WERI-Rb-1 (cell line): ENCODE data around the gene LONP1.

Experiments used
- DNase-seq: peaks from one replicate; pipeline ENCODE4 v3.0.0-alpha.2; 2020
- H3K27ac ChIP-seq: fragments of 250-450 bp; sonication (Bioruptor Pico); 2 replicates; pipeline ENCODE4 v1.5.1; 2020; ENCODE audit warnings: mild to moderate bottlenecking, moderate library complexity
- H3K27me3 ChIP-seq: fragments of 250-450 bp; sonication (Bioruptor Pico); 2 replicates; pipeline ENCODE4 v1.5.1; 2021; ENCODE audit warnings: mild to moderate bottlenecking, low read depth, moderate library complexity; ENCODE audit not compliant: insufficient read depth, severe bottlenecking
- H3K36me3 ChIP-seq: fragments of 250-450 bp; sonication (Bioruptor Pico); 2 replicates; pipeline ENCODE4 v1.5.1; 2020; ENCODE audit warnings: mild to moderate bottlenecking, moderate library complexity
- H3K4me3 ChIP-seq: 2 replicates; pipeline ENCODE4 v1.5.1; 2011; ENCODE audit warnings: low read depth, mild to moderate bottlenecking, control low read depth, low read length
- H3K9me3 ChIP-seq: fragments of 250-450 bp; sonication (Bioruptor Pico); 2 replicates; pipeline ENCODE4 v1.5.1; 2021; ENCODE audit warnings: mild to moderate bottlenecking, moderate library complexity; ENCODE audit not compliant: severe bottlenecking
- CTCF ChIP-seq: IDR thresholded peaks from 2 replicates; pipeline ENCODE4 v1.5.1; 2011; ENCODE audit warnings: low read depth, mild to moderate bottlenecking, control low read depth, inconsistent platforms, low read length

The LONP1 gene

GRCh38 chr19:5665781-5666513 is 54.0 kb downstream of the LONP1 start:
- no peak for DNase-seq

GRCh38 chr19:5664515-5664914 is 55.4 kb downstream of the LONP1 start:
- H3K27me3 ChIP-seq: no peaks in the 10 kb centered on the region
- no peak overlapping the region for H3K27ac ChIP-seq
- H3K4me3 ChIP-seq: no peak overlapping the region
- peaks cover 92% of the 10 kb centered on the region for H3K36me3 ChIP-seq
- no peak for TF ChIP-seq CTCF
- DNase-seq: no peak
- H3K9me3 ChIP-seq: no peaks in the 10 kb centered on the region

More at GRCh38 chr19:5665781-5666513, 54.0 kb downstream of the LONP1 start:
- no peak overlapping the region for H3K4me3 ChIP-seq
- peaks cover 90% of the 10 kb centered on the region for H3K36me3 ChIP-seq
- TF ChIP-seq CTCF: 0 out of 2 replicates have a peak, but pooled peaks have one; percentile 22
- H3K27ac ChIP-seq: no peak overlapping the region
- H3K9me3 ChIP-seq: no peaks in the 10 kb centered on the region
- no peaks in the 10 kb centered on the region for H3K27me3 ChIP-seq

- Histone ChIP-seq H3K9me3 (no peaks in the 10 kb centered on the region), H3K27me3 (no peaks in the 10 kb centered on the region), H3K4me3 (no peak overlapping the region), H3K27ac (no peak overlapping the region), H3K36me3 (peaks cover 92% of the 10 kb centered on the region)
- TF ChIP-seq CTCF: no peak
- no peak for DNase-seq
These were observed 56.0 kb downstream of the LONP1 start for GRCh38 chr19:5663904-5664303.

- H3K27me3 ChIP-seq: no peaks in the 10 kb centered on the region
- no peak overlapping the region for H3K27ac ChIP-seq
- DNase-seq: no peak
- no peaks in the 10 kb centered on the region for H3K9me3 ChIP-seq
- no peak overlapping the region for H3K4me3 ChIP-seq
- H3K36me3 ChIP-seq: peaks cover 93% of the 10 kb centered on the region
- TF ChIP-seq CTCF: no peak
These were observed 58.5 kb downstream of the LONP1 start for GRCh38 chr19:5661483-5661882.

GRCh38 chr19:5655412-5655811 is 64.5 kb downstream of the LONP1 start:
- no peaks in the 10 kb centered on the region for H3K9me3 ChIP-seq
- peaks cover 95% of the 10 kb centered on the region for H3K36me3 ChIP-seq
- no peak for TF ChIP-seq CTCF

GRCh38 chr19:5654931-5655330 is 65.0 kb downstream of the LONP1 start:
- TF ChIP-seq CTCF: no peak
- H3K27me3 ChIP-seq: no peaks in the 10 kb centered on the region
- H3K36me3 ChIP-seq: peaks cover 99% of the 10 kb centered on the region
- no peaks in the 10 kb centered on the region for H3K9me3 ChIP-seq
- no peak overlapping the region for H3K4me3 ChIP-seq
- H3K27ac ChIP-seq: no peak overlapping the region
- no peak for DNase-seq

More at GRCh38 chr19:5655412-5655811, 64.5 kb downstream of the LONP1 start:
- Histone ChIP-seq H3K4me3 (no peak overlapping the region), H3K27me3 (no peaks in the 10 kb centered on the region), H3K27ac (no peak overlapping the region)
- DNase-seq: no peak
